ENCODE results near the gene CAMK1D.

- TF ChIP-seq CTCF (IDR thresholded peaks at IDR 0.05) (no peak), EP300 (IDR thresholded peaks at IDR 0.05) (no peak)
Observed at GRCh38 chr10:12321641-12322040, 27.7 kb upstream of the CAMK1D start.
